Coronary artery (tissue), 2 donors: ENCODE results near the gene PKP2.

Experiments
- DNase-seq: peaks from one replicate; pipeline ENCODE4 v3.0.0-alpha.2; 2017; ENCODE audit warnings: low spot score
- H3K27ac ChIP-seq, 2 donors: fragments of 200-600 bp; sonication (generic); one replicate each; pipeline ENCODE4 v1.5.1; 2016 to 2019
- H3K4me3 ChIP-seq: fragments of 200-600 bp; sonication (generic); 2 replicates; pipeline ENCODE4 v1.5.1; 2016; ENCODE audit warnings: mild to moderate bottlenecking, moderate library complexity
- CTCF ChIP-seq: fragments of 200-600 bp; sonication (generic); IDR thresholded peaks from one replicate; pipeline ENCODE4 v1.5.1; 2019; ENCODE audit warnings: antibody characterized with exemption

The PKP2 gene

GRCh38 chr12:32903763-32904162, 7.2 kb upstream of the PKP2 start:
- H3K4me3 ChIP-seq = no peak overlapping the region
- TF ChIP-seq CTCF = no peak
- DNase-seq = no peak

GRCh38 chr12:32903318-32903717, 6.7 kb upstream of the PKP2 start:
- Histone ChIP-seq H3K27ac (no peak overlapping the region), H3K4me3 (no peak overlapping the region)
- no peak for DNase-seq
- TF ChIP-seq CTCF = no peak

More at GRCh38 chr12:32903763-32904162, 7.2 kb upstream of the PKP2 start:
- H3K27ac ChIP-seq = no peak overlapping the region

- TF ChIP-seq CTCF = no peak
- Histone ChIP-seq H3K4me3 (no peak overlapping the region), H3K27ac (no peak overlapping the region)
- no peak for DNase-seq
These were observed 5.9 kb upstream of the PKP2 start for GRCh38 chr12:32902287-32902997.

GRCh38 chr12:32901553-32901952, 5.0 kb upstream of the PKP2 start:
- H3K4me3 ChIP-seq = no peak overlapping the region
- no peak overlapping the region for H3K27ac ChIP-seq
- no peak for TF ChIP-seq CTCF
- DNase-seq = no peak

GRCh38 chr12:32897687-32898573, 1.4 kb upstream of the PKP2 start:
- Histone ChIP-seq H3K27ac (no peak overlapping the region), H3K4me3 (no peak overlapping the region)
- no peak for TF ChIP-seq CTCF
- no peak for DNase-seq

GRCh38 chr12:32897281-32897610, 669 bp upstream of the PKP2 start:
- H3K27ac ChIP-seq = peak overlapping the region in 1 of 2 donors; percentile 54

More at GRCh38 chr12:32897281-32897610, 669 bp upstream of the PKP2 start:
- DNase-seq = no peak
- no peak for TF ChIP-seq CTCF
- peak overlapping the region; percentile 77 for H3K4me3 ChIP-seq
